Activated naive CD8-positive, alpha-beta T cell treated with anti-CD3 and anti-CD28 coated beads, Interleukin-2, amount 50 U/mL, for 24 hours (primary cell): Measurements from ENCODE around the gene CPA2.
"Not testable (repeated sequence)": the region's sequence is repeated elsewhere in the genome, so short reads cannot be mapped to it uniquely, and the experiment has no call there.

Experiments
- ATAC-seq: fragments of 150-1000 bp; cut with Tn5 transposase; one replicate; pipeline ENCODE4 v1.10.0; 2021
- DNase-seq: peaks from one replicate; pipeline ENCODE4 v3.0.0; 2021
- H3K27ac Mint-ChIP-seq: one replicate; pipeline ENCODE4 v1.8.0; 2021; ENCODE audit warnings: mild to moderate bottlenecking, mixed read lengths
- H3K27me3 Mint-ChIP-seq: one replicate; pipeline ENCODE4 v1.8.0; 2021; ENCODE audit warnings: mixed read lengths
- H3K36me3 Mint-ChIP-seq: one replicate; pipeline ENCODE4 v1.8.0; 2021; ENCODE audit warnings: low read depth, mixed read lengths
- H3K4me1 Mint-ChIP-seq: one replicate; pipeline ENCODE4 v1.8.0; 2021; ENCODE audit warnings: mixed read lengths
- H3K4me3 Mint-ChIP-seq: one replicate; pipeline ENCODE4 v1.8.0; 2021; ENCODE audit warnings: mild to moderate bottlenecking, moderate library complexity, mixed read lengths
- H3K9me3 Mint-ChIP-seq: one replicate; pipeline ENCODE4 v1.8.0; 2021; ENCODE audit warnings: mixed read lengths

The CPA2 gene

DNA sequence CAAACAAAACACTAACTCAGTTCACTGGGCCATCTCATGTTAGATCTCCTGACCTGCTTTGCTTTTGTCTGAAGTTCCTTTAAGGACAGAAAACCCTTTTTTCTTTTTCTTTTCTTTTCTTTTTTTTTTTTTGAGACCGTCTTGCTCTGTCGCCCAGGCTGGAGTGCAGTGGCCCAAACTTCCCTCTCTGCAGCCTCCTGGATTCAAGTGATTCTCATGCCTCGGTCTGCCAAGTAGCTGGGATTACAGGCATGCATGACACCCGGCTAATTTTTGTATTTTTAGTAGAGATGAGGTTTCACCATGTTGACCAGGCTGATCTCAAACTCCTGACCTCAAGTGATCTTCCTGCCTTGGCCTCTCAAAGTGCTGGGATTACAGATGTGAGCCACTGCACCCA lies 30.3 kb upstream of the CPA2 start:
- H3K36me3 Mint-ChIP-seq, H3K4me3 Mint-ChIP-seq, H3K27ac Mint-ChIP-seq, H3K27me3 Mint-ChIP-seq, DNase-seq, H3K9me3 Mint-ChIP-seq, H3K4me1 Mint-ChIP-seq, ATAC-seq: not testable (repeated sequence)

DNA sequence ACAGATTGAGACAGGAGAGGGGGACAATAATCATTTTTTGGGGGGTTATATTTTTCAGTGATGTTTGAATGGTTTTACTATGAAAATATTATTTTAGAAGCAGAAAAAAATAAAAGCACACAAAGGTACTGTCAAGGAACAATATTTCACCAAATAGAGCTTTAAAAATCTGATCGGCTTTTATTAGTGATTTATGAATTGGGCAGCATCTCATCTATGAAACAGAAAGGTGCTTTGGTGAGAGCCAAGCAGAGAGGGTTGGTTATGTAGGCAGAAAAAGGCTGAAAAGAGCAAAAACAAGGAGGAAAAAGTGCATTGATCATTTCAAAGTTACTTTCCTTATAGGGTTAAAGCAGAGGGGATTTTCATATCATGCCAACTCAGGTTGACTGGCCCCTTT lies 26.4 kb upstream of the CPA2 start:
- DNase-seq (no peak), ATAC-seq (no peak)
- Mint-ChIP-seq H3K4me3 (no peak overlapping the region), H3K36me3 (no peaks in the 10 kb centered on the region), H3K4me1 (peaks cover 10% of the 10 kb centered on the region), H3K27ac (no peak overlapping the region), H3K27me3 (no peaks in the 10 kb centered on the region), H3K9me3 (no peaks in the 10 kb centered on the region)

DNA sequence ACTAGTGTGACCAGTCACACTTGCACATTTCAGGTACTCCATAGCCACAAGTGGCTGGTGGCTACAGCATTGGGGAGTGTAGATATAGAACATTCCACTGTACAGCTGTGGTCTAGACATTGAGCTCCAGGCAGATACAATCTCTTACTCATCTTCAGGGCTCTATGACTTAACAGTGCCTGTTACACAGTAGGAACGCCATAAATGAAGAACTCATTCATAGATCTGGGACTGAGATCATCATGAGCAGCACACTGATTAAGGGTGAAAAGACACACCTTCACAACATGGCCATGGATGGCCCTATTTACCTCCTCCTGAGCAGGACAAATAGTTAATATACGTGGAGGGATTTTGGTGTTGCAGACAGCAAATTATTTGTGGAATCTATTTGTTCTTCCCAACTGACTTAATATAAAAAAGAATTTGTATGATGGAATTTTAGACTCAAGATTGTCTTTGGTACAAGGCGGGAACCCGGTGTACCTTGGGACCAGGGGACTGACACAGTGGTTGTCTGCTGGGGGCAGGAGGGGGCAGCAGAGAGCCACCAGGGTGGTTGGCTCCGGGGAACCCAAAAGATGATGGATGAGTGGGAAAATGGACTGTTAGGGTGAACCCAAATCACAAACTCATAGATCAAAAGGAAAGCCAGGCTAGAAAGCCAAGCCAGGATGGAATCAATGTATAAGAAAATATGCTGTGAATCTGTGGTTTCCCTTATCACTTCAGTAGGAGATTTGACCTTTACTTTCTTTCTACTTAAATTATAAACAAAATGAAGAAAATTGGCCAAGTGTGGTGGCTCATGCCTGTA lies 24.3 kb upstream of the CPA2 start:
- Mint-ChIP-seq H3K27ac (no peak overlapping the region), H3K27me3 (no peaks in the 10 kb centered on the region), H3K4me3 (no peak overlapping the region), H3K4me1 (peaks cover 10% of the 10 kb centered on the region), H3K9me3 (no peaks in the 10 kb centered on the region), H3K36me3 (no peaks in the 10 kb centered on the region)
- DNase-seq (peak; percentile 68), ATAC-seq (peak; percentile 88)

DNA sequence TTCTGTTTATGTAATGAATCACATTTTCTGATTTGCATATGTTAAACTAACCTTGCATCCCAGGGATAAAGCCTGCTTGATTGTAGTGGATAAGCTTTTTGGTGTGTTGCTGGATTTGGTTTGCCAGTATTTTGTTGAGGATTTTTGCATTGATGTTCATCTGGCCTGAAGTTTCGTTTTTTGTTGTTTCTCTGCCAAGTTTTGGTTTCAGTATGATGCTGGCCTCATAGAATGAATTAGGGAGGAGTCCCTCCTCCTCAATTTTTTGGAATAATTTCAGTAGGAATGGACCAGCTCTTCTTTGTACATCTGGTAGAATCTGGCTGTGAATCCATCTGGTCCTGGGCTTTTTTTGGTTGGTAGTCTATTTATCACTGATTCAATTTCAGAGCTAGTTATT lies 23.2 kb upstream of the CPA2 start:
- H3K36me3 Mint-ChIP-seq, H3K9me3 Mint-ChIP-seq, DNase-seq, ATAC-seq, H3K27me3 Mint-ChIP-seq, H3K27ac Mint-ChIP-seq, H3K4me3 Mint-ChIP-seq: not testable (repeated sequence)
- H3K4me1 Mint-ChIP-seq, result peaks cover 10% of the 10 kb centered on the region

DNA sequence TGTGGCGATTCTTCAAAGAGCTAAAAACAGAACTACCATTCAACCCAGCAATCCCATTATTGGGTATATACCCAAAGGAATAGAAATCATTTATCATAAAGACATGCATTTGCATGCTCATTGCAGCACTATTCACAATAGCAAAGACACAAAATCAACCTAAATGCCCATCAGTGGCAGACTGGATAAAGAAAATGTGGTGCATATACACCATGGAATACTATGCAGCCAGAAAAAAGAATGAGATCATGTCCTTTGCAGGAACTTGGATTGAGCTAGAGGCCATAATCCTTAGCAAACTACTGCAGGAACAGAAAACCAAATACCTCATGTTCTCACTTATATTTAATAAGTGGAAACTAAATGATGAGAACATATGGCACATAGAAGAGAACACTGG lies 20.2 kb upstream of the CPA2 start:
- H3K9me3 Mint-ChIP-seq, ATAC-seq, H3K27me3 Mint-ChIP-seq, DNase-seq, H3K27ac Mint-ChIP-seq, H3K4me3 Mint-ChIP-seq, H3K36me3 Mint-ChIP-seq: not testable (repeated sequence)
- peaks cover 10% of the 10 kb centered on the region for H3K4me1 Mint-ChIP-seq

DNA sequence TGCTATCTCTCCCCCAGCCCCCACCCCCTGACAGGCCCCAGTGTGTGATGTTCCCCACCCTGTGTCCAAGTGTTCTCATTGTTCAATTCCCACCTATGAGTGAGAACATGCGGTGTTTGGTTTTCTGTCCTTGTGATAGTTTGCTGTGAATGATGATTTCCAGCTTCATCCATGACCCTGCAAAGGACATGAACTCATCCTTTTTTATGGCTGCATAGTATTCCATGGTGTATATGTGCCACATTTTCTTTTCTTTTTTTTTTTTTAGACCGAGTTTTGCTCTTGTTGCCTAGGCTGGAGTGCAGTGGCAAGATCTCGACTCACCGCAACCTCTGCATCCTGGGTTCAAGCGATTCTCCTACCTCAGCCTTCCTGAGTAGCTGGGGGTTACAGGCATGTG lies 17.8 kb upstream of the CPA2 start:
- H3K4me3 Mint-ChIP-seq, DNase-seq, H3K27ac Mint-ChIP-seq, H3K27me3 Mint-ChIP-seq, H3K36me3 Mint-ChIP-seq, H3K4me1 Mint-ChIP-seq, ATAC-seq, H3K9me3 Mint-ChIP-seq: not testable (repeated sequence)

DNA sequence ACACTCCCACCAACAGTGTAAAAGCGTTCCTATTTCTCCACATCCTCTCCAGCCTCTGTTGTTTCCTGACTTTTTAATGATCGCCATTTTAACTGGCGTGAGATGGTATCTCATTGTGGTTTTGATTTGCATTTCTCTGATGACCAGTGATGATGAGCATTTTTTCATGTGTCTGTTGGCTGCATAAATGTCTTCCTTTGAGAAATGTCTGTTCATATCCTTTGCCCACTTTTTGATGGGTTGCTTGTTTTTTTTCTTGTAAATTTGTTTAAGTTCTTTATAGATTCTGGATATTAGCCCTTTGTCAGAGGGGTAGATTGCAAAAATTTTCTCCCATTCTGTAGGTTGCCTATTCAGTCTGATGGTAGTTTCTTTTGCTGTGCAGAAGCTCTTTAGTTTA lies 17.0 kb upstream of the CPA2 start:
- H3K4me1 Mint-ChIP-seq, H3K4me3 Mint-ChIP-seq, H3K27me3 Mint-ChIP-seq, H3K9me3 Mint-ChIP-seq, DNase-seq, H3K36me3 Mint-ChIP-seq, H3K27ac Mint-ChIP-seq, ATAC-seq: not testable (repeated sequence)

DNA sequence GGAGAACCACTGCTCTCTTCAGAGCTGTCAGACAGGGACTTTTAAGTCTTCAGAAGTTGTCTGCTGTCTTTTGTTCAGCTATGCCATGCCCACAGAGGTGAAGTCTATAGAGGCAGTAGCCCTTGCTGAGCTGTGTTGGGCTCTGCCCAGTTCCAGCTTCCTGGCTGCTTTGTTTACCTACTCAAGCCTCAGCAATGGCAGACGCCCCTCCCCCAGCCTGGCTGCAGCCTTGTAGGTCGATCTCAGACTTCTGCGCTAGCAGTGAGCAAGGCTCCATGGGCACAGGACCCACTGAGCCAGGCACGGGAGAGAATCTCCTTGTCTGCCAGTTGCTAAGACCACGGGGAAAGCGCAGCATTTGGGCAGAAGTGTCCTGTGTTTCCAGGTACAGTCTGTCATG lies 12.1 kb upstream of the CPA2 start:
- Mint-ChIP-seq H3K27me3 (peaks cover 2% of the 10 kb centered on the region), H3K9me3 (peaks cover 6% of the 10 kb centered on the region), H3K36me3 (no peaks in the 10 kb centered on the region), H3K4me3 (no peak overlapping the region), H3K4me1 (no peaks in the 10 kb centered on the region), H3K27ac (no peak overlapping the region)
- no peak for ATAC-seq
- no peak for DNase-seq

DNA sequence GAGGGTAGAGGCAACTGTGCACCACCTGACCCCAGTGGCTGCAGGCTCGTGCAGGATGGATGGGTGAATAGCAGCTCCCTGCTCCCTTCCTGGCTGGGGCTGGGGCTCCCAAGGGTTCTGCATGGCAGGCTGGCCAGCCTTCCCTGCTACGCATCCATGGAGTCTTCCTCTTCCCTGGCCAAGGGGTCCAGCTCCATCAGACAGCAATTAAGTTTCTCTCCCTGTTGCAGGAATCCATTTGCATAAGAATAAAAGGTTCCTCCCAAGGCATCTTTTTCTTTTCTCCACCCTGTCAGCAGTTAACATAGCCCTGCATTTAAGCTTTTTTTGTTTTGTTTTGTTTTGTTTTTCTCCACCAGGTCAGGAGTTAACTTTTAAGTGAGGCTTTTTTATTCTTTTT lies 10.0 kb upstream of the CPA2 start:
- ATAC-seq, result no peak
- H3K9me3 Mint-ChIP-seq, result peaks cover 6% of the 10 kb centered on the region
- peaks cover 2% of the 10 kb centered on the region for H3K27me3 Mint-ChIP-seq
- no peaks in the 10 kb centered on the region for H3K4me1 Mint-ChIP-seq
- no peak for DNase-seq
- no peak overlapping the region for H3K4me3 Mint-ChIP-seq
- H3K36me3 Mint-ChIP-seq, result no peaks in the 10 kb centered on the region
- no peak overlapping the region for H3K27ac Mint-ChIP-seq

DNA sequence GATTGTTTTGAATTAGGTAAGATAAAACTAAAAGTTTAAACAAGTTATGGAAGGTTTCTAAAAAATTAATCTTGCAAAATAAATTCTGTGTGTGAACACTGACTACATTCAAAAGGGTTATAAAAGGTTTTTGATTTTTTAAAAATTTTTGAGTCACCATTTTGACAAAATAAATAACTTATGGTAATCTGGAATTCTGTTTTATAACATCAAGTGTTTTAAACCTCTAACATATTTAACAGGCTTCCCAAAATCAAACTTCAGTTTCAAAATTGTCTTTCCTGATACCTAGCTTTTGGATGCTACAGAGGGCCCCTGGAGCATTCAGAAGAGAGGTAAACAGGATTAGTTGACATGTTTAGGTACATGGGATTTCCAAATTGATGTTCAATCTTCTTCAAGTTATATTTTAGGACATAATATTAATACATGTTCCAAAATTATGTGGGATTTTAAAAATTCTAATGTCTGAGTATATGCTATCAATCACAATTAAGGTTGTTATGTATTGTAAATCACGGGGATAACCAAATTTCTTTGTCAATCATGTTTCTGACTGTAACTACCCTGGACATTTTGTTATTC lies 8.1 kb upstream of the CPA2 start:
- ATAC-seq, result no peak
- H3K9me3 Mint-ChIP-seq, result peaks cover 6% of the 10 kb centered on the region
- H3K27me3 Mint-ChIP-seq, result peaks cover 2% of the 10 kb centered on the region
- H3K4me3 Mint-ChIP-seq, result no peak overlapping the region
- DNase-seq, result no peak
- no peaks in the 10 kb centered on the region for H3K36me3 Mint-ChIP-seq
- H3K27ac Mint-ChIP-seq, result no peak overlapping the region
- no peaks in the 10 kb centered on the region for H3K4me1 Mint-ChIP-seq

DNA sequence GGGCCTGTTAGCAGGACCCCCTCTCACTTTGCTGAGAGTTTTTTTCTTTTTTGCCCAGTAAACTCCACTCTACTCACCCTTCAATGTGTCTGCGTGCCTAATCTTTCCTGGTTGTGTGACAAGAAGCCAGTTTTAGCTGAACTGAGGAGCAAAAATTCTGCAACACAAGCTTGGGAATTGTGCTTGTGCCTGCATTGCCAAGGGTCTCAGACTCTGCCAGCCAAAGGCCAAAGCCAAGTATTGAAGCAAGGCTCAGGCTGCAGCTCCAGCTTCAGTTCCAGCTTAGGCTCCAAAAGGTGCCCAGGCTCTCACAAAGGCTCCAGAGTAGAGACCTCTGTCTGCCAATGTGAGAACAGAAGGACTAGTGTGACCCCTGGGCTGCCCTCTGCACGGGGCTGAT lies 4.2 kb upstream of the CPA2 start:
- DNase-seq (no peak), ATAC-seq (no peak)
- Mint-ChIP-seq H3K4me1 (no peaks in the 10 kb centered on the region), H3K27me3 (peaks cover 2% of the 10 kb centered on the region), H3K27ac (no peak overlapping the region), H3K4me3 (no peak overlapping the region), H3K36me3 (no peaks in the 10 kb centered on the region), H3K9me3 (peaks cover 6% of the 10 kb centered on the region)

DNA sequence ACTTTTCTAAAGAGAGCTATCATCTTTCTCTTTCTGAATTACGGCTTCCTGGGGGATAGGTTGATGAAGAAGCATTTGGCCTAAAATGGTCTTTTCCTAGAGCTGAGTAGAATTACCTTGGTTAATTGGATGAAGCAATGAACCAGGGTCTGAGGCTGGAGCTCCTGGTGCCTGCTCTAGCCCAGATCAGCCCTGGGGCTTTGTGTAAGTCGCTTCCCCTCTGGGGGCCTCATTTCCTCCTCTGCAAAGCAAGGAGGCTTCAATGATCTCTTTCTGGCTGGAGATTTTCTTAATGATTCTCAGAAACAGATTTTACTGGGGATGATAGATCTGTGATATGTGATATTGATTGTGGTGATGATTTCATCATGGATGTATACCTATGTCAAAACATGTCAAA lies 3.5 kb upstream of the CPA2 start:
- Mint-ChIP-seq H3K27me3 (peaks cover 3% of the 10 kb centered on the region), H3K4me3 (no peak overlapping the region), H3K27ac (no peak overlapping the region), H3K36me3 (no peaks in the 10 kb centered on the region), H3K9me3 (peaks cover 6% of the 10 kb centered on the region), H3K4me1 (no peaks in the 10 kb centered on the region)
- ATAC-seq, result no peak
- no peak for DNase-seq

DNA sequence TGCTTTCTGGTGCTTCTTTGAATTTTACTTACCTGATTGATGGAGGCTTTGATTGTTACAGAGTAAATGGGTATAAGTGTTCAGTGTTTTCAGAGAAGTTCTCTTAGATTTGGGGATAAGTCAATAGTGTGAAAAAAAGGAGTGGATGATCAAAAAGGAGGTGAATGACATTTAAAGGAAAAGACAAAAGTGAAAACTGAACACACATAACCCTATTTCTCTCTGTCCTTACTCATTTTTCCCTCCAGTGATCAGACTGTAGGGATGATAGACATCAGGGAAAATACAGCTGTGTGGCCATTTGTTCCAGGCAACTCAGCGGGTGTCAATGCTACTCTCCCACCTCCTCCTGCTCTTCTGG lies 278 bp downstream of the CPA2 start:
- Mint-ChIP-seq H3K4me1 (no peaks in the 10 kb centered on the region), H3K27ac (no peak overlapping the region), H3K27me3 (peaks cover 4% of the 10 kb centered on the region), H3K36me3 (no peaks in the 10 kb centered on the region), H3K4me3 (no peak overlapping the region), H3K9me3 (no peaks in the 10 kb centered on the region)
- ATAC-seq (no peak), DNase-seq (no peak)

DNA sequence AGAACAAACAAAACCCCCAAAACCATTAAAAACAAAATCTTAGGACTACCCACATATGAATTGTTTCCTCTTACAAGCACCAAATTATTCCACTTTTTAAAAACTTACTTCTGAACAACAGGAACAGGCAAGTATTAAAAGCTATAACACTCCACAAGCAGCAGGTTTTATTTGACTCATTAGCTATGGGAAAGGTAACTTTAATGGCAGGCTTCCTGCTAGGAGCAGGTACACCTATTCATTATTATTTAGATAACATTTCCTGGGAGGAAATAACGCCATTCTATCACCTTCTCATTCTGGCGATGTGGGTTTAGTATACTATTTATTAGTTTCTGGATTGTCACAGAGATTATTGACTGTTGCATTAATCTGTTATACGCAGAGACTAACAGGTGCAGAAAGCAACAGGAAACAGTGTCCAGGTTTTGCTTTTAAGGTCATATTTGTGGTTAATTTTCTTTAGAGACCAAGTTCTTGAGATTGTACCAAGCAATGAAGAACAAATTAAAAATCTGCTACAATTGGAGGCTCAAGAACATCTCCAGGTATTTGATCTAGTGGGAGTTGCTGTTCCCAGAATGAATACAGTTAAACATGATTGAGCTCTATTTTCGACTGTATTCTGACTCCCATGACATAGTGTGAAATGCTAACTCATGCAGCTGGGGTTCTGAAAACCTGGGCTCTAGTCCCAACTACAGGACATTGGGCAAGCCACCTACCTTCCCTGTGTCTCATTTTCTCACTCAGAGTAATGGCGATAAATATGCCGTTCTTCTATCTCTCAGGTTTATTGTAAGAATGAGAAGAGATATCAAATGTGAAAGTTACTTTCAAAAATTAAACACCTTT lies 2.0 kb downstream of the CPA2 start:
- H3K27ac Mint-ChIP-seq, result no peak overlapping the region
- H3K27me3 Mint-ChIP-seq, result peaks cover 7% of the 10 kb centered on the region
- no peak overlapping the region for H3K4me3 Mint-ChIP-seq
- DNase-seq (no peak), ATAC-seq (no peak)
- no peaks in the 10 kb centered on the region for H3K9me3 Mint-ChIP-seq
- H3K4me1 Mint-ChIP-seq, result peaks cover 3% of the 10 kb centered on the region
- no peaks in the 10 kb centered on the region for H3K36me3 Mint-ChIP-seq

DNA sequence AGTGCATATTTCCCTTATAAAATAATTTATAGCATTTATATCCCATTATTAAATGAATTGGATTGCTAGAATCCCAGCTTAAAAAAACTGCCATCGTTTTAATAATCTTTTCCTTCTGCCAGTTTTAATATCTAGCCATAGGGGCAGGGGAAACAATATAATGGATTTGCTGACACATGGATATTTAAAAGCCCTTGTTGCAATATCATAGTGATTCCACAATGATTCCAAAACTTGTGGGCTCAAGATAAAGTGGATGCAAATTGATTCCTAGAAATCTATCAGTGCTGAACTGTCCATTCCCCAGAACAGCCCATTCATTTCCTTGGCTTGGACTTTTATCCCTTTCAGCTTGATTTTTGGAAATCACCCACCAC lies 2.6 kb downstream of the CPA2 start:
- Mint-ChIP-seq H3K9me3 (no peaks in the 10 kb centered on the region), H3K4me3 (no peak overlapping the region), H3K27ac (no peak overlapping the region), H3K36me3 (no peaks in the 10 kb centered on the region), H3K27me3 (peaks cover 9% of the 10 kb centered on the region), H3K4me1 (peaks cover 3% of the 10 kb centered on the region)
- ATAC-seq, result no peak
- no peak for DNase-seq
